Measurements from ENCODE around the gene VPS37B. TPM values are rescaled to one million over a fixed set of nuclear protein-coding genes. Genes with fewer than 3 reads are reported as not detected.

Gene VPS37B
- total RNA-seq, 1 donor, result 78.3 TPM

DNA sequence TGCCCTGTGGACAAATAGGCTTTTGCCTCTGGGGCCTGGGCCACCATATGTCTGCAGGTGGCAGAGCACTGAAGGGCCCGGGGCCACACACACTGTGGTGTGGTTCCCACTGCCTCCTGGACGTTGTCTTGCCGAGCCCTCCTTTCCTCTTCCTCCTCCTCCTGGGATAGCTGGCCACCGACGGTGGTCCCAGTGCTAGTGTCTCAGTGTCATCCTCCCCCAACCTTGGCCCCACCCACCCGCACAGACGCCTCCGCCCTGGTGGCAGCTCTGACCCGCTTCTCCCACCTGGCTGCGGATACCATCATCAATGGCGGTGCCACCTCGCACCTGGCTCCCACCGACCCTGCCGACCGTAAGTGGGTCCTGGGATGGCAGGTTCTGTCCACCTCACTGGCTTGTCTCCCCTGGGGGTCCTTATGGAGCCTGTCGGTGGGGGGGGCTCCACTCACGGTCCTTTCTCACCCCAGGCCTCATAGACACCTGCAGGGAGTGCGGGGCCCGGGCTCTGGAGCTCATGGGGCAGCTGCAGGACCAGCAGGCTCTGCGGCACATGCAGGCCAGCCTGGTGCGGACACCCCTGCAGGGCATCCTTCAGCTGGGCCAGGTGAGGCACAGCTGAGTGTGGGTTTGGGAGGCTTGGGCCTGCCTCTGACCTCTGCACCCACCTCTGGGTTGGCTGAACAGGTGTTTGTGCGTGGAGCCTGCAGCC is 37.2 kb downstream of the VPS37B start:
- no peak overlapping the region for H3K4me3 ChIP-seq (ENCODE audit: low read length)
- no peaks in the 10 kb centered on the region for H3K27me3 ChIP-seq (ENCODE audit: insufficient read depth, low read length)
- H3K9me3 ChIP-seq (ENCODE audit: low read depth, low read length), result no peaks in the 10 kb centered on the region
- peaks cover 9% of the 10 kb centered on the region for H3K4me1 ChIP-seq (ENCODE audit: insufficient read depth, low read length)

DNA sequence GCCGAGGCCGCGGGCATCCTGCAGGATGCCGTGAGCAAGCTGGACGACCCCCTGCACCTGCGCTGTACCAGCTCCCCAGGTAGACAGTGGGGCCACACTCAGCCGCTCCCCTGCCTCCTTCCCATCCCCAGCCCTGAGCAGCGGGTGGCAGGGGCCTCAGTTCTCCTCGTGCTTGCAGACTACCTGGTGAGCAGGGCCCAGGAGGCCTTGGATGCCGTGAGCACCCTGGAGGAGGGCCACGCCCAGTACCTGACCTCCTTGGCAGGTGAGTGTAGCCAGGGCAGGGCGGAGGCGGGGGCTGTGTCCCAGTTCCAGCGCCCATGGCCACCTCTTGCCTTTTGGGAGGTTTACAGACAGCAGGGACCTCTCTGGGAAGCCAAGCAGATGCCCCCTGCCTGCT is 37.8 kb downstream of the VPS37B start:
- H3K9me3 ChIP-seq (ENCODE audit: low read depth, low read length), result no peaks in the 10 kb centered on the region
- peaks cover 9% of the 10 kb centered on the region for H3K4me1 ChIP-seq (ENCODE audit: insufficient read depth, low read length)
- H3K4me3 ChIP-seq (ENCODE audit: low read length), result no peak overlapping the region
- H3K27me3 ChIP-seq (ENCODE audit: insufficient read depth, low read length), result no peaks in the 10 kb centered on the region

DNA sequence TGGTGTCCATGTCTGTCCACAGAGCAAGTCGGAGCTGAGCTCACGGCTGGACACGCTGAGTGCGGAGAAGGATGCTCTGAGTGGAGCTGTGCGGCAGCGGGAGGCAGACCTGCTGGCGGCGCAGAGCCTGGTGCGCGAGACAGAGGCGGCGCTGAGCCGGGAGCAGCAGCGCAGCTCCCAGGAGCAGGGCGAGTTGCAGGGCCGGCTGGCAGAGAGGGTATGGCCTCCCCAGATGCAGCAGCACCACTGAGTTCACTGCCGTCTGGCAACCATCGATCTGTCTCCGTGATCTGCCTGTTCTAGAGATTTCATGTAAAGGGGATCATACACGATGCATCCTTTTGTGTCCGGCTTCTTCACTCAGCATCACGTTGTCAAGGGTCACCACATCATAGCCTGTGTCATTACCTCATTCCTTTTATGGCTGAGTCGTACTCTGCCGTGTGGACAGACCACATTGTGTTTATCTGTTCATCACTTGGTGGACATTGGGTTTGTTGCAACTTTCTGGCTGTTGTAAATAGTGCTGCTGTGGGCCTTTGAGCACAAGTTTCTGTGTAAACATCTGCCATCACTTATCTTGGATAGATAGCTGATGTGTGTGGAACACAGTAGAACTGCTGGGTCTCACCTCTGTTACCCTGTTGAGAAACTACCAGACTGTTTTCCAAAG is 38.8 kb downstream of the VPS37B start:
- H3K4me3 ChIP-seq (ENCODE audit: low read length), result no peak overlapping the region
- H3K27me3 ChIP-seq (ENCODE audit: insufficient read depth, low read length), result no peaks in the 10 kb centered on the region
- no peaks in the 10 kb centered on the region for H3K9me3 ChIP-seq (ENCODE audit: low read depth, low read length)
- H3K4me1 ChIP-seq (ENCODE audit: insufficient read depth, low read length), result peaks cover 9% of the 10 kb centered on the region

DNA sequence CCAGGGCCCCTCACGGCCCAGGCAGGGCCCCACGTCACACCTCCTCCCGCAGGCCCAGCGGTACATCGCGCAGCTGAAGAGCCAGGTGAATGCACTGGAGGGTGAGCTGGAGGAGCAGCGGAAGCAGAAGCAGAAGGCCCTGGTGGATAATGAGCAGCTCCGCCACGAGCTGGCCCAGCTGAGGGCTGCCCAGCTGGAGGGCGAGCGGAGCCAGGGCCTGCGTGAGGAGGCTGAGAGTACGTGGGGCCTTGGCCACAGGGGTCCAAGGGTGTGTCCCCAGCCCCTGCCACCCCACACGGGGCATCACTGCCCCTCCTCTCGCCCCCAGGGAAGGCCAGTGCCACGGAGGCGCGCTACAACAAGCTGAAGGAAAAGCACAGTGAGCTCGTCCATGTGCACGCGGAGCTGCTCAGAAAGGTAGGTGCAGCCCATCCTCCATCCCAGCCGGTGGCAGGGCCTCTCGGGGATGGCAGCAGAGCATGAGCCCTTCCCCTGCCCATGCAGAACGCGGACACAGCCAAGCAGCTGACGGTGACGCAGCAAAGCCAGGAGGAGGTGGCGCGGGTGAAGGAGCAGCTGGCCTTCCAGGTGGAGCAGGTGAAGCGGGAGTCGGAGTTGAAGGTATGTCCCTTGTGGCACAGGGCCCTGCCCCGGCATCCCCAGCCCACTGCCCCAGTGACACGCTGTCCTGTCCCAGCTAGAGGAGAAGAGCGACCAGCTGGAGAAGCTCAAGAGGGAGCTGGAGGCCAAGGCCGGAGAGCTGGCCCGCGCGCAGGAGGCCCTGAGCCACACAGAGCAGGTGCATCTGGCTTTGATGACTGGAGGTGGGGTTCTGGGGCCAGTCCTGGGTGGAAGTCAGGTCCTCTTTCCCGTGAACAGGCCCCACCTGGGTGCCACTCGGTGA is 39.7 kb downstream of the VPS37B start:
- H3K4me1 ChIP-seq (ENCODE audit: insufficient read depth, low read length), result peaks cover 9% of the 10 kb centered on the region
- no peaks in the 10 kb centered on the region for H3K27me3 ChIP-seq (ENCODE audit: insufficient read depth, low read length)
- no peak overlapping the region for H3K4me3 ChIP-seq (ENCODE audit: low read length)
- no peaks in the 10 kb centered on the region for H3K9me3 ChIP-seq (ENCODE audit: low read depth, low read length)

DNA sequence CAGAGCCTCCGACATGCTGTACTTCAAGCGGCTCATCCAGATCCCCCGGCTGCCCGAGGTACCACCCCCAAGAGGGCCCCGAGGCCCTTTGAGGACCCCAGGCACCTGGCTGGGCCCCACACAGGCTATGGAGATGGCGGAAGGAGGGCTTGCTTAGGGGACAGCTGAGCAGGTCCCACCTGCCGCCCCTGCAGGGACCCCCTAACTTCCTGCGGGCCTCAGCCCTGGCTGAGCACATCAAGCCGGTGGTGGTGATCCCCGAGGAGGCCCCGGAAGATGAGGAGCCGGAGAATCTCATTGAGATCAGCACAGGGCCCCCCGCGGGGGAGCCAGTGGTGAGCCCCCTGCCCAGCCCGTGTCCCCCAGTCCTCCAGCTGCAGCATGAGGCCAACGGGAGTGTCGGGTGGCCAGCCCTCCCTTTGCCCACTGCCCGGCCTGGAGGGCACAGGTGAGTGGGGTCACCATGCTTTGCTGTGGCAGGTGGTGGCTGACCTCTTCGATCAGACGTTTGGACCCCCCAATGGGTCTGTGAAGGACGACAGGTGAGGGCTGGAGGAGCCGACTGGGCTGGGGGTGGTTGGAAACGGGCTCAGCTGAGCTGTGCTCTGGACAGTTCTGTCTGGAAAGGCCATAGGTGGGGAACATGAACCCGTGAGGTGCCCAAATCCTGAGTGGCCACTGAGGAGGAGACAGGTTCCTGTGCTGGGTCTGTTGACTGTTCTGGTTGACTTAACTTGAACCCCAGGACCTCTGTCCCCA is 40.7 kb downstream of the VPS37B start:
- H3K27me3 ChIP-seq (ENCODE audit: insufficient read depth, low read length), result no peaks in the 10 kb centered on the region
- no peaks in the 10 kb centered on the region for H3K9me3 ChIP-seq (ENCODE audit: low read depth, low read length)

DNA sequence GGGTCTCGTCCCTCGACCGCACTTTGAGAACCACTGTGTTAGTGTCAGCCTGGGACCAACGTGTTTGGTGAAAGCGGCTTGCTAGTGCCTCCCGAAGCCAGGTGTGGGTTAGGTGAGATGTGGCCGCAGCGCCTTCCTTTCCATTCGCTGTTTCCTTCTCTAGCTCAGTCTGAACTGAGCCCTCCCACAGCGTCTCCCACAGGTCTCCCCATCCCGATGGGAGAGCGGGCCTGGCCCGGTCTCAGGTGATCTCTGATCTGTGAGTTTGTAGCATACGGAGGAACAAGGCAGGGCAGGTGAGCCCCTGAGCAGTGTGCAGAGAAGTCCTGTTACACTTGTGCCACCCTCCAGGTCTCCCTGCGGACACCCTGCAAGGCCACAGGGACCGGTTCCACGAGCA is 41.4 kb downstream of the VPS37B start:
- H3K27me3 ChIP-seq (ENCODE audit: insufficient read depth, low read length), result no peaks in the 10 kb centered on the region
- no peak overlapping the region for H3K4me3 ChIP-seq (ENCODE audit: low read length)
- no peaks in the 10 kb centered on the region for H3K4me1 ChIP-seq (ENCODE audit: insufficient read depth, low read length)
- H3K9me3 ChIP-seq (ENCODE audit: low read depth, low read length), result no peaks in the 10 kb centered on the region

More for the DNA sequence above, 40.7 kb downstream of the VPS37B start:
- peaks cover 5% of the 10 kb centered on the region for H3K4me1 ChIP-seq (ENCODE audit: insufficient read depth, low read length)
- H3K4me3 ChIP-seq (ENCODE audit: low read length), result no peak overlapping the region

DNA sequence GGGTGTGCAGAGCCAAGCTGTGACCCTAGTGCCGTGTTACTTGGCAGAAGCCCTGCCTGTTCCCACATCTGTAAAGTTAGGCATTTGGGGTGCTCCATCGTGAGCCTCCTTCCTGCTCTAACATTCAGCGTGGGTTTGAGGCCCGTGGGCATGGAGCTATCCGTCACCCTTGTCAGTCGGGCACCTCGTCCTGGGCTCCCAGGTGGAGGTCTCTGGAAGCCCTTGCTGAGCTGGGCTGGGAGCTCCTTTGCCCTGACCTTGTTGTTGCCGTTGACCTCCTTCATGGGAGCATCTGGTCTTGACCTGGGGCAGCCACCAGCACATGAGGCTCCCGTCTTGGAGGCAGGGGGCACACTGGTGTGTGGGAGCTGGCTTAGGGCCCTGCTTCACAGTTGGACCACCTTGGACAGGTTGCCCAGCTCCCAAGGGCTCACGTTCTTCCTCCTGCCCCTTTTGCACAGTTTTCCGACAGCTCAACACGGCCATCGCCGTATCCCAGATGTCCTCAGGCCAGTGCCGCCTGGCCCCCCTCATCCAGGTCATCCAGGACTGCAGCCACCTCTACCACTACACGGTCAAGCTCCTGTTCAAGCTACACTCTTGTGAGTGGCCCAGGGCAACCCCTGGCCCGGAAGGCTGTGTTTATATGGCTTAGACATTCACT is 42.2 kb downstream of the VPS37B start:
- Histone ChIP-seq H3K9me3 (ENCODE audit: low read depth, low read length) (no peaks in the 10 kb centered on the region), H3K27me3 (ENCODE audit: insufficient read depth, low read length) (no peaks in the 10 kb centered on the region), H3K4me3 (ENCODE audit: low read length) (no peak overlapping the region), H3K4me1 (ENCODE audit: insufficient read depth, low read length) (no peaks in the 10 kb centered on the region)

DNA sequence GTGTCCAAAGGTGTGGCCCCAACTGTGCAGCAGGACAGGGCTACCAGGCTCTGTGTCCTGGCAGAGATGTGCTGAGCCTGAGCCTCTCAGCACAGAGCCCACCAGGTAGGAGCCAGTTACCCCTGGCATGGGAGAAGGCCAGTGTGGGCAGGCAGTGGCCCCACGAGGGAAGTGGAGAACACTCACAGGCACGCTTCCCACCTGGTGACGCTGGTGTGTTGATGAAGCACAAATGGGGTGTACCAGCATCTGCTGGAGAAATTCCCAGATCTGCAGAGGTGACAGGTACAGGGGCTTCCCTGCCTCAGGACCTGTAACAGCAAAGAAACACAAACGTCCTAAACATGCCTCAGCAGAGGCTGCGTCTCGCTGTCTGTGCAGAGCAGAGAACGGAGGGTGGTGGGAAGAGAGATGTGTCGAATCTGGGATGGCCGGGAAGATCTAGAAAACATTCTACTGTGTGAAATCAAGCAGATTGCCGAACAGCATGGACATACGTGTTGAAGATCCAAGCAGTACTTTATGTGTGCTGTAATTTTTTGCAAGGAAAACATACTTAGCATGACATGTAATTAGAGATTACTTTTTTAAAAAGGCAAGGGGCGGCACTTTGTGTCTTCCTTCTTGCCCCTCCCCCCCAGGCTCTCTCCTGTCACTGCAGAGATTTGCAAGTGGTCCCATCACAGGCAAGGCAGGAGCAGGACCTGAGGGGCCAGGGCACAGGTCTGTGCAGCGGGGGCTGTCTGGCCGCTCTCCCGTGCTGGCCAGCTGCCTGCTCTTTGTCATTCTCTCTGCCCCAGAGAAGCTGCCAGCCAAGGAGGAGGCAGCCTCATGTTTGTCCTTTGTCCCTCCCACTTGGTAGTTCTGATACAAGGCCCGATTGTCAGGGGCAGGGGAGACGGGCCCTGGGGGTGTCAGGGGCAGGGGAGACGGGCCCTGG is 43.3 kb downstream of the VPS37B start:
- Histone ChIP-seq H3K4me3 (ENCODE audit: low read length) (no peak overlapping the region), H3K27me3 (ENCODE audit: insufficient read depth, low read length) (no peaks in the 10 kb centered on the region), H3K9me3 (ENCODE audit: low read depth, low read length) (no peaks in the 10 kb centered on the region), H3K4me1 (ENCODE audit: insufficient read depth, low read length) (no peaks in the 10 kb centered on the region)

DNA sequence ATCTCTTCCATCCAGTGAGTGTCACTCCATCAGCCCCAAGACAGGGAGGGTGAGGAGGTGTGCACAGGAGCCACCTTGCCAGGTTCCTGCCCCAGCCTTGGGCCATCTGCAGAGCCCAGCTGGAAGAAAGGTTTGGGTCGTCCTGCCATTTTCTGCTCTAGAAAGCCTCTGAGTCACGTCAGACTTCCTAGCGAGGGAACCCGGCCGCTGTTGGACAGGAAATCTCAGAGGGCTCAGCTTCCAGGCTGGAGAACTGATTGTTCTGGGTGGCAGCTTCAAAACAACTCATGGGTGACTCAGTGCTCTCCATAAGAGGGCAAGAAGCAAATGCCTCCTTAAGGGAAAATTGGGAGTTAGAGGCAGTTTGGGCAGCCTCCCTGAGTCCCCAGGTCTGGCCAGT is 44.1 kb downstream of the VPS37B start:
- Histone ChIP-seq H3K4me1 (ENCODE audit: insufficient read depth, low read length) (no peaks in the 10 kb centered on the region), H3K9me3 (ENCODE audit: low read depth, low read length) (no peaks in the 10 kb centered on the region), H3K4me3 (ENCODE audit: low read length) (no peak overlapping the region), H3K27me3 (ENCODE audit: insufficient read depth, low read length) (no peaks in the 10 kb centered on the region)

DNA sequence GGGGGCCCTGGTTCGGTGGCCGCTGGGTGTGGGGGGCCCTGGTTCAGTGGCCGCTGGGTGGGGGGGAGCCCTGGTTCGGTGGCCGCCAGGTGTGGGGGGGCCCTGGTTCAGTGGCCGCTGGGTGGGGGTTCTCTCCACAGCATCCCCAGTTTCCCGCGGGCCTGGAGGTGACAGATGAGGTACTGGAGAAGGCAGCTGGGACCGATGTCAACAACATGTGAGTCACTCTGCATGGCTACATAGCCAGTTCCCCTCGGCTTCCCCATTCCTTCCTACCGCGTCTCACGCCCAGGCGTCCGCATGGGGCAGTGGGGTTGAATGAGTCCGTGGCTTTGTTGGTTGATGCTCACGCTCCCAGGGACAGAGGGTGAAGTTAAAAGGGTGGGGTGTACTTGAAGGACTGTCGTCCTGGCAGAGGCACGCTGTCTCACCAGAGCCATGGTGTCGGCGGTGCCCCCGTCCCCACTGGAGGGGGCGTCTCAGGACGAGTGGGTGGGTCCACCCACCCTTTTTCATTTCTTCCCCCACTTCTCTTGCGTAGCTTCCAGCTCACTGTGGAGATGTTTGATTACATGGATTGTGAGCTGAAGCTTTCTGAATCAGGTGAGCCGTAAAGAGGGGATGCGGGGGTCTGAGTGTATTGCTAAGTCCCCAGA is 45.1 kb downstream of the VPS37B start:
- Histone ChIP-seq H3K4me1 (ENCODE audit: insufficient read depth, low read length) (no peaks in the 10 kb centered on the region), H3K9me3 (ENCODE audit: low read depth, low read length) (no peaks in the 10 kb centered on the region), H3K27me3 (ENCODE audit: insufficient read depth, low read length) (no peaks in the 10 kb centered on the region), H3K4me3 (ENCODE audit: low read length) (no peak overlapping the region)

DNA sequence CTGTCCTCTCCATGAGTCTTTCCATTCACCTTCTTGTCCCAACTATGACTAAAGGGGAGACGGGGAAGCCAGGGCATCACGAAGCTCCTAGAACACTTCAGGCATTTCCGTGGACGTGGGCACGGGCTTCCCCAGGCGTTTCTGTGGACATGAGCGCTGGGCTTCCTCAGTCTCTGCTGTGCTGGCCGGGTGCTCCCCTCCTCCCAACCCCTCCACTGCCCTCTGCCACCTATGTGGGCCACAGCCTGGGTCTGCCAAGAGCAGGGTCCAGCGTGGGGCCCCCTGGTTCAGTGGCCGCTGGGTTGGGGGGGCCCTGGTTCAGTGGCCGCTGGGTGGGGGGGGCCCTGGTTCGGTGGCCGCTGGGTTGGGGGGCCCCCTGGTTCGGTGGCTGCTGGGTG is 45.9 kb downstream of the VPS37B start:
- no peaks in the 10 kb centered on the region for H3K9me3 ChIP-seq (ENCODE audit: low read depth, low read length)
- H3K4me1 ChIP-seq (ENCODE audit: insufficient read depth, low read length), result no peaks in the 10 kb centered on the region
- H3K27me3 ChIP-seq (ENCODE audit: insufficient read depth, low read length), result no peaks in the 10 kb centered on the region
- no peak overlapping the region for H3K4me3 ChIP-seq (ENCODE audit: low read length)

DNA sequence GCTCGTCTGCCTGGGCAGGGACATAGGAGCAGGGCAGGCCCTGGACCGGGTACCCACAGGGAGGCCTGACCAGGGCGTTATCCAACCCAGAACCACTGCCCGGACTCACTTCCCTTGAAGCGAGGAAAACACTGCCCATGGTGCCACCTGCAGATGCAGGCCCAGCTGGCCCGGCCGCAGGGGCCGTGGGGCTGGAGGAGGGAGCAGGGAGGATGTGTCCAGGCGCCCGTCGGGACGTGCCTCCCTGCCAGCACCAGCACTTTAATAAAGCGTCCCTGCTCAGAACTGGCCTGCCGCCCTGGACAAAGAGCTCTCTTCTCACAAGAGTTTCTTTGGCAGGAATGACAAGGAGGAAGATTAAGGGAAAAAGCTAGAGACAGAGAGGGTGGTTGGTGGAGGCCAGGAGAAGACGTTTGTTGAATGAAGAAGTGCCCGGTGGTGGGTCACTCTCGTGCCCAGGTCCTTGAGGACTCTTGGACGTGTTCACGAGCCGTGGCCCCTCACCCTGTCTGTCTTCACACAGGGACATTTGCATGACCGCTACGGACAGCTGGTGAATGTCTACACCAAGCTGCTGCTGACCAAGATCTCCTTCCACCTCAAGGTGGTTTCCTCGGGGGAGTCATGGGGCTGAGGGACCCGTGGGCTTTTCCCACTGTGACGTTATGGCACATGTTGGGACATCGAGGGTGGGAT is 46.4 kb downstream of the VPS37B start:
- H3K27me3 ChIP-seq (ENCODE audit: insufficient read depth, low read length), result no peaks in the 10 kb centered on the region
- H3K4me3 ChIP-seq (ENCODE audit: low read length), result no peak overlapping the region
- H3K9me3 ChIP-seq (ENCODE audit: low read depth, low read length), result no peaks in the 10 kb centered on the region
- H3K4me1 ChIP-seq (ENCODE audit: insufficient read depth, low read length), result no peaks in the 10 kb centered on the region
